HK-2 (cell line): ENCODE data around the gene DCUN1D3.

ENCODE experiments used
- DNase-seq: peaks from one replicate; pipeline ENCODE4 v3.0.0-alpha.2; 2018; ENCODE audit not compliant: unreplicated experiment

DCUN1D3 gene

DNA sequence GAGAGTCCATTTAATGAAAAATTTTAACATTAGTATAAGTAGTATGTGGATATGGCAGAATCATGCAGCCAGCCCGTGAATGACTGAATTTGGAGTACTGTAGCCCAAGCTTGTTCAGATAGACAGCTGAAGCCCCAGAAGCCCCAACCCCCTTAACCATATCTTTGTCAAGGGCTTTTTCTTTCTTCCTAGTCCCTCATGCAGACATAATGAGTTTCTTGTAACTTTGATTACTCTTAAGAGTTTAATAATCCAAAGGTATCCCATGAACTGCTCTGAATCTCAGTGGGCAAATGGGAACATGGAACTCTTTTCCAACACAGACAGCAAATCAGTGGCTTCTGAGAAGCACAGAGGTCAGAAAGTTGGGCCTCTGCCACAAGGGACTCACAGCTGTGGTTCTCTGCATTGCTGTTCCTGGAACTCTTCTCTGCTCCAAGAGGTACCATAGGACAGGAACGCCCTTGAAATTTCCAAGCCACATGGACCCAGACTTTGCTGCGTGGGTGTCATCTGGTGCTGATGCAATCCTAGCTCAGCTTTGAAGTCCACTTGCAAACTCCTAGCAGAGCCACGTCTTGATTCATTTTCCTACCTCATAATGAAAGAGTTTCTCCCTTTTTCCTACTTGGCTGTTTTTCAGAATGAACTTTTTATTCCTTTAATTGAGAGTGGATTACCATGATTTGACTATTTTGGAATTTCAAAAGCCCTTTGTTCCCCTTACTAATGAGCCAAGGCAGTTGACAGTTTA lies 18.5 kb upstream of the DCUN1D3 start:
- no peak for DNase-seq

DNA sequence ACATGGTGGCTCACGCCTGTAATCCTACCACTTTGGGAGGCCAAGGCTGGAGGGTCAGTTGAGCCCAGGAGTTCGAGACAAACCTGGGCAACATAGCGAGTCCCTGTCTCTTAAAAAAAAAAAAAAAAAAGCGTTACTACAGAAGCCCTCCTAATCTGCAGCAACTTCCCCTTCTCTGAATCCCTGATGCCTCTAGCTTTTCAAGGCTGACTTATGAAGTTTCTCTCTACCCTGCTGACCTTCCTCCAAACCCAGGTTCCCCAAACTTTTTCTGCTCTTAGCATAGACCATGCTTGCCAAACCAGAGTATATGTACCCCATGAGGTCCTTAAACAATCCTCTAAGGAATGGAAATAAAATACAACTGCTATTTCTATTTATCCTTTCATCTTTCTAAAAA lies 16.8 kb upstream of the DCUN1D3 start:
- DNase-seq: no peak

DNA sequence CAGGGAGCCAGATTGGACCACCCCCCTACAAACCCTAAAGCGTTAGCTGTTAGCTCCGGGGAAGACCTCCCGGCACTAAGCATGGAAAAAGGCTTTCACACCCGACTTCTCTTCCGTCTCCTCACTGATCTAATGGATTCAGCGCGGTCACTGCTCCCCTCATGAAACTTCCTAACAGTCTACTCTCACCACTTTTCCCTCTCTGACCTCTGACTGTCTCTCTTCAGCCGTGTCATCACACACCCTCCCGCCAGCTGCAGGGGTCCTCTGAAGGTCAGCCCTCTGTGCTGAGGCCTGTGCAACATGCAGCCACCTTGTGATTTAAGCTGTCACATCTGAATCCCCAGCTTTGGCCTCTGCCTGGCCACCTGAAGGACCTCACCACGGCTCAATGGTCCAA lies 16.1 kb upstream of the DCUN1D3 start:
- DNase-seq: no peak

DNA sequence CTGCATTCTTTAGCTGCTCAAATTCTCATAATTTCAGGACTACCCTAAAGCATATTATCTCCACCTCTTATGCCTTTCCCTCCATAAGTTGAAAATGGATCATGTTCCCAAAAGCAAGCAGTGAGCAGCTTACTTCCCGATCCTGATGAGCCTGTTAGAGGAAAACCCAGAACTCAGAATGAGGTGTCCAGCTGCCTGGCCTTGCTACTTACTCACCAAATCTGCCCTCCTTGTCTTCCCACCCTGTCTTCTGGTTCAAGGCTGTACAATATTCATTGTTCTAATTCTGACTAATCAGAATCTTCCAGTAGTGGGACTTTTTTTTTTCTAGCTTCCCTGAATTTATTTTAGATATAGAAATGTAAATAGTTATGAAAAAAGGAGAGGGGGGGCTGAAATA lies 11.2 kb upstream of the DCUN1D3 start:
- no peak for DNase-seq

DNA sequence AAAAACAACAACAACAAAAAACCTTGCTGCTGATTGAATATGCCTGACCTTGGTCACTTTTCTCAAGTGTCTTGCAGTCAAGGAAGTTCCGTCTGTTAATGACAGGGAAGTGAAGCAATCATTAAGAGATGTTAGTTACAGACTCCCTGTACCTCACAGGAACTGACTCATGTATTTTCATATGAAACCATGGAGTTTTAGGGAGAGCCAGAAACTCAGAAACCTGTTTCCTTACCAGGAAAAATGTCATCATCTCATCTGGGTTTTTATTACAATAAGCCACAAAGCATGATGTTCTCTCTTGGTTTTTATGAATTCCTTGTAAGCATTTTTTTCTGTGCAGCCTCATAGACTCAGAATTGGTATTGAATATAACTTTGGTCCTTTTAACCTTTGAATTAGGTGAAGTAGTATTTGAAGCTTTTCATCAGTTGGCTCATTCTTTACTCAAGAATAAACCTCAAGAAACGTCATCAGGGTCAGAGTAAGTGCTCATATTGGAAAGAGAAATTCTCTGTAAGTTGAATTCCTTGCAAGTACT lies 10.7 kb upstream of the DCUN1D3 start:
- DNase-seq: no peak

DNA sequence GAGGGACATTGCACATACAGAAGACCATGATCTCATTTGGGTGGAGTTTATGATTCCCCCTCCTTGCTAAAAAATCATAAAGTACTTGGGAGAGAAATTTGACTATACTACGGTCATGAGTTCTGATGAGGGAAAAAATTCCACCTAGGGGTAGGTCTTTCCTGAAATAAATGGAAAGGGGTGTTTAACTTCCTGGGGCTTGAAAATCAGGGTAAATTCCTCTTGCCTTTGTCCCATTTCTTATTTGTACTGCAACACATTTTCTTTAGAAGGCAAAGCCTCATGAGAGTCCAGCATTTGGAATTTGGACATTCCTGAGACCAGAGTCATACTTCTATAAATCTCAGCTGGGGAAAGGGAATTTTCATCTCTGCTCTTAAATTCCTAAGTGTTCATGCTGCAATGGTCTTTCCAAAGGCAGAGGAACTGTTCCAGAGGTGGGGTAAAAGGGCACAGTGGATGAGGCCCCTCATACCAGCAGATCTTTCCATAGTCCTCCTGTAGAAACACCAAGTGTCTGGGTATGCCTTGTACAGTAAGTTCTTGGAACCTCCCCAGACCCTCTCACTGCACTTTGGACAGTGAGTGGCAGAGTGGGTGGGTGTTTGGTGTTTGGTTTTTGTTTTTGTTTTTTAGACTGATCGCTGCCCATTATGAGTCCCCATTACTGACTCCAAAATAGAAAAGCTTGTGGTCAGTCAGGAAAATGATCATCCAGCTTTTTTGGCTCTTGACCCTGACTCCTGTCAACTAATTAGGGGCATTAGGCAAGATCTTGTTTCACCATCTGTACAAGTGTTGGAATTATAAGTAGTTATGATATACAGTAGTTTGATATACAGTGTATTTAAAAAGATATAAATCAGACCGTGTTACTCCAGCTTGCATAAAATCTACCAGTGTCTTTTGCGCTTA lies 6.4 kb upstream of the DCUN1D3 start:
- no peak for DNase-seq

DNA sequence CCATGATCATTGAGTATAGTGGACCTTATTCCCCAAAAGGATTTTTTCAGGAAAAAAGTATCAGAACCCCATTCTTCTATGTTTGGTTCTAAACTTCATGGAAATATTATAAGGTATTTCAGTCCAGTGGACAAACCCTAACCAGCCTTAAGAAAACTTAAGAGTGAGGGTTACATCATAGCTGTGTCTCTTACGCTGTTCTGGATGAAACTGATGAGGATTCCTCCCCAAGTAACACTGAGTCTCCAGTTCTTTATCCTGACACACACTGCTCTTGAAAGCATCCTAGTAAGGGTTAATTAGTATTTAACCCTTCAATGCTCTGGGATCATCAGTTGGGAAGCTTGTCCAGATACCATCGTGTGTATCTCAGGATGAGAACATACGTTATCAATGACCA lies 5.4 kb upstream of the DCUN1D3 start:
- no peak for DNase-seq

DNA sequence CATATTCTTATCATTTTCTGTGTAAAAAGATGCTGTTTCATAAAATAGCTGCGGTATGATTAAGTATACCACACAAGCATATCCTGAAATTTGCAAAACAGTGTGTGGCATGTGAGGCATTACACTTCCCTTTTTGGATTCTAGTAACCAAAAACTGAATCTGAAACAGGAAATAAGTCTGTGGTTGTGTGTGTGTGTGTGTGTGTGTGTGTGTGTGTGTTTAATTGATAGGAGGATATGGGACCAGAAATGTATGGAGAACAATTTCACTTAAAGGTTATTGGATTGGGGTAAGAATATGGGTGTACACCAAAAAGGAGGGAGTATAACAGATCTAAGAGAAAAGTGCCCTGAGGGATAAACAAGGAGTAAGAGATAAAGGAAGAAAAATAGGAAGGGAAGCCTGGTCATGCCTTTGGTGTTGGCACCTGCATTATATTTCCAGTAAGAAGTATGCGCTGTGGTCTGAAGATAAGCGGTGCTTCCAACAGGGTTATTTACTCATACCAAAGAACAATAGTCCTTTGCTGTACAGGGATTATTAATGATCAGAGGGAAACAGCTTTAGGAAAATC lies 4.4 kb upstream of the DCUN1D3 start:
- no peak for DNase-seq

DNA sequence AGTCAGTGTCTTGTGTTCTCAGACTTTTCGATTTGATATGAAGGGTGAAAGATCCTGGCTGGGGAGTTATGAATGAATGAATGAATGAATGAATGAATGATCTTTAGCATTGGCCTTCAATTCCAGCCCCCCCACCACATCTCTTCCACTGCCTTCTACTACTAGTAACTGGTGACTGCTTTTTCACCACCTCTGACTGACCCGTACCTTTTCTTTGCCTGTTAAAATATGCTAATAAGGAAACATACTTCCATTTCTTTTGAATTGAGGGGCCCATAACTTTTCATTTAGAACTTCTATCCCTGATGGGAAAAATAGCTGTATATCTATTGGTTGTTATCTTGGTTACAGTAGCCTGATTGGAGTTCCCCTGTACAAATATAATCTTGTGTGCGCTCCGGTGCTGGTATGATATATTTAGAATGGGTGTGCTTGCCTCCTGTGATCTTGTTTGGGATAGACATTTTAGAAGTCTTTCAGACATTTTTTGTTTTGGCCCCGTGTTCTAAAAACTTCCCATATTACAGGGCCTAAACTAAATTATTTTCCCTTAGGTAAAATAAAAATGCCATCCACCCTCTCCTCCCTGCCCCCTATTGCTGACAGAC lies 3.8 kb upstream of the DCUN1D3 start:
- DNase-seq: no peak

DNA sequence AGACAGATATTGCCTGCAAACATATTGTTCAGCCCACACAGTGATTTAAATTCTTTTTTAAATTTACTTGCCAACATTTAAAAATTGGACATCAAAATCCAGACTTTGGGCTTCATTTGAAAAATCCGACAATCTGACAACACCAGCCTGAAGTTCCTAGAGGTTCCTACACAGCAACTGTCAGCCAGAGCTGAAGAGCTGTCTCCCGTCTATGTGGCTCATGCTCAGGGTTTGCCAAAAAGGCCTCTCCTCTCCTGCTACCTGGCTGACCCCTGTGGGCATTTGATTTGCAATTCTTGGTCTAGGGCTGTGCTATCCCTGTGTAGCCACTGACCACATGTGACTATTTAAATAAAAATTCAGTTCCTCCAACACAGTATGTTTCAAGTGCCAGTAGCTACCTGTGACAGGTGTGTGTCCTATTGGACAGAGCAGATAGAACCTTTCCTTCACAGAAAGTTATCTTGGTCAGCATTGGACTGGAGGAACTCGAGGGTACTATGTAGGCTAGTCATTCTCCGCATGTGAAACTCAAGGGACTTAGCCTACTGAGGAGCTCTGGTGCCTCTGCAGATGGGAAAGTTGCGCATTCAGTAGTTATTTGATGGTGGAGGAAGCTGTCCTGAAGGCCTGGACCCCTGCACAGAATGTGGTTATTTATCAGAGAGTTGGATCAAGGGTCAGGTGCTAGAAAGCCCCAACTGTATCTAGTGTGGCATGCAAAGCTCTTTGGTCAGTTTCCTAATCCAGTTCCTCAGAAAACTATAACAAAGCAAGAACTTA lies 3.1 kb upstream of the DCUN1D3 start:
- DNase-seq: no peak

DNA sequence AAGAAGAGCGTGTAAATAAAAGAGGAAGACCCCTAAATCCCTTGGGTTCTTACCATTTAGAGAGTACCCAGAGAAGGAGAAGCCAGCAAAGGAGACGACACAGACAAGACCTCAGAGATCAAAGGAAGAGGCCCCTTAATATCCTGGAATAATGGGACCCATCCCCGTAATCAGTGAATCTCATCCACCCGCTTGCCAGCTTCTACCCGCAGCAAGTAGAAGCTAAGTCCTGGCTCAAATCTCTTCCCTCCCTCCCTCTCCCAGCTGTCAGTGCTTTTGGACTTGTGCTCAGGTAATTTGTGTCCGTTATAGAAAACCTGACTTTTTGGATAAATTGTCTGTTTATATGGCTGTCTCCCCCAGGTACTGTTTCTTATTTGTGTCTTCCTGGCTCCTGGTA lies 2.3 kb upstream of the DCUN1D3 start:
- DNase-seq: no peak

DNA sequence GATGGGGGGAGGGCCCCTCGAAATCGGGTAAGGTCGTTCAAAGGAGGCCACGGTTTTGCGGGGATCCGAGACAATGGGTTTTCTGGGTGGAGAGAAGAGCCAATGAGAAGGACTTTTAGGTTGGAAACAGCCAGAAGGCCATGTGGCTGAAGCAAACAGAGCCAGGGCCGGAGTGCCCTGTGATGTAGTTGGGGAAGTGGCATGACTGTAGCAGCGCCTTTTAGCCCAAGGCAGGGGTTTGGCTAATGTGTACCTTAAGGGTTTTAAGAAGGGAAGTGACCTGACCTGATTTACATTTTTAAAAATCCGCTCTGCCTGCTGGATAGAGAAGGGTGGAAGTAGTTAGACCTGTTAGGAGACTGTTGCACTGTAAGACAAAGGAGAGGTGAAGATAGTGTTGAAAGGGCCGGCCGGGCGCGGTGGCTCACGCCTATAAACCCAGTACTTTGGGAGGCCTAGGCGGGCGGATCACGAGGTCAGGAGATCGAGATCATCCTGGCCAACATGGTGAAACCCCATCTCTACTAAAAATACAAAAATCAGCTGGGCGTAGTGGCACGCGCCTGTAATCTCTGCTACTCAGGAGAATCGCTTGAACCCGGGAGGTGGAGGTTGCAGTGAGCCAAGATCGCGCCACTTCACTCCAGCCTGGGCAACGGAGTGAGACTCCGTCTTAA lies 1.4 kb upstream of the DCUN1D3 start:
- peak; percentile 41 for DNase-seq

DNA sequence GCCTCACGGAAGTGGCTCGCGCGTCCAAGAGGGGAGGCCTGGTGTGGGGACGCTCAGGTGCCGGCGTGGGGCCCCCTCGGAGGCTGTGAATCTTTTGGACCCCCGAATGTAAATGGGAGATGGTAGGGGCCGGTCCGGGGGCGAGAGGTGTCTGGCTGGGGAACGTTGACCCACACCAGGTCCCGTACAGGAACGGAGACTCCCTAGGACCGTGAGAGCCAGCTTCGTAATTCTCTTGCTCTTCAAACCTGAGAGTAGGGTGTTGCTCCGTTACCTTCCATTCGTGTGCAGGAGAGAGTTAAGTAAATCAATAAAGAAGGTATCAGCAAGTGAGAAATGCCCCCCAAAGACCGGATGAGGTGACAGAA lies 894 bp upstream of the DCUN1D3 start:
- peak; percentile 25 for DNase-seq

DNA sequence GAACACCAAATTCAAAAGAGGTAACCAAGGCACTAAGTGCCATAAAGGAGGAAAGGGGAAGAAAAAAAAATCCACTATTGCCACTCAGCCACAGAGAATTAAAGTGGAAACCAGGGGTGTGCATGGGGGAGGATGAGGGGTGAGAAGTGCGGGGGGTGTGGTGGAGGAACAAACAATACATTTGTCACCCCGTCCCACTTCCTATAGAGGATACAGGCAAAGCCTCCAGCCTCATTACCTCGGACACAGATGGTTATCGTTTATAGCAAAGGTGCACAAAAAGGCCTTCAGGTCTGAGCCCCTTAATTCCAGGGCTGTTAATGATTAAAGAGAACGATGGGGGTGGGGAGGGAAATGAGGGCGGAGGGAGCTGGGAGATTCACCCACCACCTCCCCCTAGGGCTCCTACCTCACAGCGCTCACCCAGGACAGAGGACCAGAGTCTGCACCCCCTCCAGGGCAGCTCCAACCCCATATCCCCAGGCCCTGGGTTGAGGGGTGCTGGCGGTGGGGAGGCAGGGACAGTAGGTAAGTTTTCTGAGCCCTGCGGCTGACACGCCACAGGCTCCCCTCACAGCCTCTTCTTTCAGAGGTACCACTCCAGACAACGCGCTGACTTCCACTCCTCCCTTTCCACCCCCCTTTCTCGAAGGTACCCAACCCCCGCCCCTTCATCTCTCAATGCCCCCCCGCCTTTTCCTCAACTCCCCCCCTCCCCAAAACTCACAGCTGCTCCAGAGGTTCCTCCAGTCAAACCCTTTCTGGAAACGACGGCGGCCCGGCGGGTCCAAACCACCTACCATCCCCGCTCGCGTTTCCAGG lies 470 bp downstream of the DCUN1D3 start:
- DNase-seq: no peak

DNA sequence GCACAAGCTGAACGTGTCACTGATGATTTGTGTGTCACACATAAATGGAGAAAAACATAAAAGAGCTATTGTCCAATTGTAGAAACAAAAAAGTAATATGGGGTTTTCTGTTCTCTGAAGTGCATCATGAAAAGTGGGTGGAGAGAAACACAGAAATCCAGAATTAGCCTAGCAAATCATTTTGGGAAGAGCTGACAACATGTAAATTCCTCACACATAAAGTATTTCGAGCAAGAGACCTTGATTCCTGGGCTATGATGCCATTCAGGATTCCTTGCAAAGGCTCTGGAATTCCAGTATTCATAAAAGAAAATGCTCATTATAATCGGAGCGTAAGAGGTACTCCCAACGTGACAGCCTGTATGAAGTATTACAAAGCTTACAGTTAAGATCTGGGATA lies 1.1 kb downstream of the DCUN1D3 start:
- DNase-seq: no peak

DNA sequence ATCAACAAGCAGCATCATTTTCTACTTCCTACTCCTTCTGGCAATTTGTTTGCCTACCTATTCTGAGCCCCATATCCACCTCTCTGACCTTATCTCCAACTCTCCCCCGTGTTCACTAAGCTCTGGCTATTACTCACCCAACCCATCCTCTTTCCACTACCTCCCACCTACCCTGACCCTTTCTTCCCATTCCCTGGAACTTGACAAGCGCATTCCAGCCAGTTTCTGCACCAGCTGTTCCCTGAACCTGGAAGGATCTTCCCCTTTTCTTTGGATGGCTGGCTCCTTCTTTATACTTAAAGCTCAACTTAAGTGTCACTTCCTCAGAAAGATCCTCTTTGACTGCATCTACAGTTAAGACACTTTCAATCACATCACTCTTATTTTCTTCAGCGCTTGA lies 2.2 kb downstream of the DCUN1D3 start:
- no peak for DNase-seq

DNA sequence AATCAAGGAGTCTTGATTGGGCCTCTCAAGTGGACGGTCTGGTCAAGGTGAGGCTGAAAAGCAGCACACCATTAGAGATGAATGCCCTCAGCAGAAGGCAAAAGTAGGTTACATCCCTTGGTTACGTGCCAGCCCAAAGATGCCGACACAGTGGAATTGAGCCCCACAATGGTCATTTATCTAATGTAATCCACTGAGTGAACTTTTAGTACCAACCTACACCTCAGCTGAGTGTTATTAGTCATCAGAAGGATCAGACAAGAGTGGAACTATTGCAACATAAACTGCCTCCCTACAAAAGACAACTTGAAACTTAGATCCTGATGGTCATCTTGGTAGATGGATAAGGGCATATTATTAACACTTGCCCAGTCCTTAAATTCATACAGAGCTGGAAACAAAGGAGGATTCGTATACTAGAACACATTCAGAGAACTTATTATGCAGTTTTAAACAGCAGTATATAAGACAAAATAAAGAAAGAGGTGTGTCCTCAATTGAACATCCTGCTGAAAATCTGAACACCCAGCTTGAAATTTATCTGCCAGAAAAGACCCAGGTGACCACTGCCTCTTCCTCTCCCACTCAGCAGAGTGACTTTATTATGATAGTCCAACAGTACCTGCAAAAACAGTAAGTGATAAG lies 2.8 kb downstream of the DCUN1D3 start:
- DNase-seq: no peak

DNA sequence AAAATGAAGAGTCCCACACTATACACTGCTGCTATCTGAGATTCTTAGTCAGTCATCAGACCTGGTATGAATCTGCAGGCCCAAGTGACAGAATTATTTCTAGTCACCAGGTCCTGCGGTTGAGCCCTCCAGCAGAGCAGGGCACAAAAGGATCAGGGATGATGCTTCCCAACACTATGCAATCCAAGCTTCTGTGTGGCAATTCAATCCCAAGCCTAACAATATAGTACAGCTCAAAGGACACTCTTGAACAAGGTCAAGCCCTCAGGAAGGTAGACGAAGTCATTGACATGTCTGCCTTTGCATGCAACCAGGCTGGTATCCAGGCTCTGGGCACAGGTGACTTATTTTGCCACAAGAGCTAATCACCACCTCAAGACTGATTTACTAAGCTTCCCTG lies 5.8 kb downstream of the DCUN1D3 start:
- no peak for DNase-seq

DNA sequence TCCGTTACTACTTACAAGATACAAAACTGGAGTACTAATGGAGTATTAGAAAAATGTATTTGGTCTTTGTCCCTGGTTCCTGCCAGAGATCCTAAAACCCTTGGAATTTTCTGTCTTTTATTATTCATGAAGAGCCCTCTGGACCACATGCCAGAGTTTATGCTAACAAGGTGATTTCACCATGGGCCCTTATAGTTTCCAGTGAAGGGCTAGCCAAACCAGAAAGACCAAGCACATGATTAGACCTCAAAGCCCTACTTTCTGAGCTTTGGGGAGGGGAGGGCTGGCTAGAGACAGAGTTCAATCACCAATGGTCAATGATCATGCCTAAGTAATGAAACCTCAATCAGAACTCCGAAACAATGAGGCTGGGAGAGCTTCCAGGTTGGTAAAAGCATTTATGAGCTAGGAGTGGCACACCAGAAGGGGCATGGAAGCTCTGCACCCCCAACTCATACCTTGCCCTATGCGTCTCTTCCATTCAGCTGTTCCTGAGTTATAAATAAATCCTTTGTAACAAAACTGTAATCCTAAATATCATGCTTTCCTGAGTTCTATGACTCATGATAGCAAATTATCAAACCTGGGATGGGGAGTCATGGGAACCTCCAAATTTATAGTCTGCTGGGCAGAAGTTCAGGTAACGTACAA lies 10.4 kb downstream of the DCUN1D3 start:
- DNase-seq: no peak
